OCI-LY1 (cell line): ENCODE measurements around the gene ZBTB16.

Experiments used
- CTCF ChIP-seq: fragments of 200-600 bp; sonication (generic), shearing (Covaris generic); IDR thresholded peaks from 2 replicates; pipeline ENCODE4 v1.5.1; 2017; ENCODE audit warnings: mild to moderate bottlenecking, antibody characterized with exemption, low read length, moderate library complexity, mixed read lengths
- EZH2 ChIP-seq: fragments of 200-600 bp; sonication (generic), shearing (Covaris generic); IDR thresholded peaks from 2 replicates; pipeline ENCODE4 v1.8.0; 2017; ENCODE audit warnings: borderline replicate concordance, mixed run types, mild to moderate bottlenecking, antibody characterized with exemption, low read length, moderate library complexity, mixed read lengths

GRCh38 chr11:114087025-114087424, 27.5 kb downstream of the ZBTB16 start:
- TF ChIP-seq CTCF, result no peak
- TF ChIP-seq EZH2, result no peak
